GM21619 (cell line): ENCODE data around the gene NF1.
"Not testable (repeated sequence)": the region's sequence is repeated elsewhere in the genome, so short reads cannot be mapped to it uniquely, and the experiment has no call there.

Experiments used
- ATAC-seq: cut with Tn5 transposase; IDR thresholded peaks from one replicate; pipeline ENCODE4 v1.9.1; 2021; ENCODE audit not compliant: unreplicated experiment

NF1 gene

DNA sequence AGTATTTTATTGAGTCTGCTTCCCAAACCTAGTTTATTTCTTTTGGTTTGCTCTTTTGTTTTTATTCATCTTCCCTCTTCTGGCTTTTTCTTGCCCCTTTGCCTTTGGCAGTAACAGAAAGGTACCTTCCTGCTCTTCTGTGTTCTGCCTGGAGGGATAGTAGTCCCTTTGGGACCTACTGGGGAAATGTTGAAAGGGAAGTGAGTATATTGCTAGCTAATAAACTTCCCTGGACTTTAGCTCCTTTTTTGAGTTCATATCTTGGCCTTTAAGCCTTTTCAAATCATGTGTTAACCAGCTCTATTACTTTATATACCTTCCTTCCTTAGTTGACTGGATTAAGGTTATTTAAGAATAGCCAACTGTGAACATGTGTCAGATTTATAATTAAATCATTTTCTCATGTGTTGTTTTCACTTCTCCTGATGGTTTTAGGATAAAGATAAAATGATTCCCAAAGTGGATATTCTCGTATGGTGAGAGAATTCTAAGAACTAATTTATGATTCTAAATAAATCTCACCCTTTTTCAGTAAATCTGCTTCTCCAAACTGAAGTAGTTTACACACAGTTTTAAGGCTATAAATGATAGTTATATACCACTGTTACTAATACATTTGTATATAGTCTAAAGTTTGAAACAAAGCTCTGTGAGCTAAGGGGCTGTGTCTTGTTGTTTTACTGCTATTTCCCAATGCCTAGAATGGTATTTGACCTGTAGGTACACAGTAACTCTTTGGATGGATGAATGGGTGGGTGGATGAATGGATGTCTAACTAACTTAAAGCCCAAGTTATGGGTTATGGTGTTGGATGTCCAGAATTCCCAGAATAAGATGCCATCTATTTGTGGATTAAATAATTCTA lies 156.6 kb downstream of the NF1 start:
- no peak for ATAC-seq

DNA sequence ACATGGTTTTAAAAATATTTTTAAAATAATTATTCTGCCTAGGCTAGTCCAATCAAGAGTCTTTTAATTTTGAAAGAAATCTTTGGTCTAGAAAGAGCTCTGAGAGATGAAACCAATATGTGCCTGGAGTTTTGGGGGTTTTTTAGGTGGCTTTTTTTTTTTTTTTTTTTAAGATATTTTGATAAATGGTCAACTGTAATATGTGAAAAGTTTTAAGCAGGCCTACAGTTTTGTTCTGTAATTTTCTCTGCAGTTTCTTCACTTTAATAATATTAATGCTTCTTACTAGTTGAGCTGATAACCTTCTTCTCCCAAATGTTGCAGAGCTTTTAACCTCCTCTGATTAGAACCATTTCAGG lies 157.2 kb downstream of the NF1 start:
- no peak for ATAC-seq

DNA sequence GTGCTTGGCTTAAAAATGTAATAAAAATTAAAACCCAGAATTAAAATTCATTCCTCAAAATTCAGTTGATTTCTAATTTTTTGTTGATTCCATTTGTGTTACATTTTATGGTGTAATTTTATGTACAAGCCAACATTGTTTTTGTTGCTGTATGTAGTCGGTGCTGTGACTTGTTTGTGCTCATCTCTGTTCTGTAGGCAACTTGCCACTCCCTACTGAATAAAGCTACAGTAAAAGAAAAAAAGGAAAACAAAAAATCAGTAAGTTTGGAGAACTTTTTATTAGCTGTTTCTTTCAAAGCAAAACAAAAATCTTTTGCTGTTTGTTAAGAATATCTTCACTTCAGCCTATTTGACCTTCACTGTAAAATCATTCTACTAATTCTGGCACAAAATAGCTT lies 158.0 kb downstream of the NF1 start:
- no peak for ATAC-seq

DNA sequence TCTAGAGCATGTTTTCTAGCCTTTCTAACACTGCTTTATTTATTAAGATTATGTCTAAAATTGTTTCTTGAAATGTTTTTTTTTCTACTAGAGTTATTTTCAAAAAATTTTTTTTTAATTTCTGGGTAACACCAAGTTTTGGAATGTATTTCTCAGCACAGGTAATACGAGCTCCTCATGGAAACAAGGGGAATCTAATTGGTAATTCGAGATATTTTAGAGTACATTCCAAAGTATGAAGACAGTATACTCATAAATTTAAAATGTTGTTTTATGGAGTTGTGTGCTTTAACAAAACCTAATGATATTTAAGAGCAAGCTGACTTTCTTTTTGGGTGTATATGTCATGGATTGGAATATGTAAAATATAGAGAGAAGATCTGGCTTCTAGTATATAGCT lies 159.9 kb downstream of the NF1 start:
- ATAC-seq: no peak

DNA sequence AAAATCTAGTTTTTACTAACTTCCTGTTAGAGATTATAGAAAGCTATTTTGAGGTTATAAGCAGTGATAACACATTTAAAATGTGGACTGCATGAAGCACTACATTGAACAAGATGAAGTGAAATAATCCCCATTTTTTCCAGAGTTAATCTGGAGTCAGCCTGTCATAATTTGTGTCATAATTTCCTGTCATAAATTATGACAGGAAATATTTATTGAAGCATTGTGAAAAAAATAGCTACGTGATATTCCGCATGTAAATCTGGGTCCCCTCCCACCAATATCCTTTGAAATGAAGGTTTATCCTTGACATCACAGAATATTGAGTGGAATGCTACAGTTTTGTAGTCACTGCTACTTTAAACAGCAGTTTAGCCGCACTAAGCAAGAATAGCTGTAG lies 162.2 kb downstream of the NF1 start:
- ATAC-seq: no peak

DNA sequence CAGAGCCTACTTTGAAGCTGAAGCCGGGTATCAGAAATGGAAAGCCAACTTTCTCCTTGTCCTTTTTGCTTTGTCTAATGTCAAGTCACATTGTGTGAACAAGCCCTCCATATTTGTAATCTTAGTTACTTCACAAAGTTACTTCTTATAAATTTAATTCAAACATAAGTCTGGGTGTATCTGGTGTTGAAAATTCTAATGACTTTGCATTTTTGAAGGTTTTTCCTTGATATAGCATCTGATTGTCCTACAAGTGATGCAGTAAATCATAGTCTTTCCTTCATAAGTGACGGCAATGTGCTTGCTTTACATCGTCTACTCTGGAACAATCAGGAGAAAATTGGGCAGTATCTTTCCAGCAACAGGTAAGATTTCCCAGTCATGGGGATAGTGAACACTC lies 165.4 kb downstream of the NF1 start:
- ATAC-seq: no peak

DNA sequence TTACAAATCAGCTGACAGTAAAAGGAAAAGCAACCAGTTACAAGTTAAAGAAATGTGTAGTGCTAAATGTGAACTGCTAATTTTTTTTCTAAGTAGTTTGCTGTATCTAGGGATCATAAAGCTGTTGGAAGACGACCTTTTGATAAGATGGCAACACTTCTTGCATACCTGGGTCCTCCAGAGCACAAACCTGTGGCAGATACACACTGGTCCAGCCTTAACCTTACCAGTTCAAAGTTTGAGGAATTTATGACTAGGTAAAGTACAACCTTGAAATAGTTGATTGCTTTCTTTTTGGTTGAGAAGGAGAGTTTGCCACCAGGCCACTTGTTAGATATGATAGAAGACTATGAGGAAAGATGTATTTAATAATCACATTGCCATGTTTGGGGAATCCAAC lies 166.8 kb downstream of the NF1 start:
- ATAC-seq: no peak

DNA sequence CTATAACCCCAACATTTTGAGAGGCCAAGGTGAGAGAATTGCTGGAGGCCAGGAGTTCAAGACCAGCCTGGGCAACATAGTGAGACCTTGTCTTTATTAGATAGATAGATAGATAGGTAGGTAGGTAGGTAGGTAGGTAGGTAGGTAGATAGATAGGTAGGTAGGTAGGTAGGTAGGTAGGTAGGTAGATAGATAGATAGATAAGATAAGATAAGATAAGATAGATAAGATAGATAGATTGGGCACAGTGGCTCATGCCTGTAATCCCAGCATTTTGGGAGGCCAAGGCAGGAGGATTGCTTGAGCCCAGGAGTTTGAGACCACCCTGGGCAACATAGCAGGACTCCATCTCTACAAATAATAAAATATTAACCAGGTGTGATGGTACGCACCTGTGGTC lies 168.1 kb downstream of the NF1 start:
- ATAC-seq: not testable (repeated sequence)

DNA sequence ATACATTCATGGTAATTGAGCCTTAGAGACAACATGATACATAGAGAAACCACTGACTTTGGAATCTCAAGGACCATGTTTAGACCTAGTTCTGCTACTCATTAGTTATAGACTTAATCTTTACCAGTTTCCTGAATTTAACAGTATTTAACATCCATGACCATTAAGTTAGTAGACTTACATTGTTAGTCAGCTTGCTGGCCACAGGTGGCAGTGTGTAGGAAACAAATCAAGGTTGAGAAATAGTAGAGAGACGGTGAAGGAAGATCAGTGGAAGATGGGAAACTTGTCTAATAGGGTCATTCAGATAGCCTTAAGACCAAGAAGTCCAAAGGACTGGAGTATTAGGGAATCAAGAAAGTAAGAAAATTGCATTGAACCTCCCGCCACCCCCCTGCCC lies 171.3 kb downstream of the NF1 start:
- ATAC-seq: no peak

DNA sequence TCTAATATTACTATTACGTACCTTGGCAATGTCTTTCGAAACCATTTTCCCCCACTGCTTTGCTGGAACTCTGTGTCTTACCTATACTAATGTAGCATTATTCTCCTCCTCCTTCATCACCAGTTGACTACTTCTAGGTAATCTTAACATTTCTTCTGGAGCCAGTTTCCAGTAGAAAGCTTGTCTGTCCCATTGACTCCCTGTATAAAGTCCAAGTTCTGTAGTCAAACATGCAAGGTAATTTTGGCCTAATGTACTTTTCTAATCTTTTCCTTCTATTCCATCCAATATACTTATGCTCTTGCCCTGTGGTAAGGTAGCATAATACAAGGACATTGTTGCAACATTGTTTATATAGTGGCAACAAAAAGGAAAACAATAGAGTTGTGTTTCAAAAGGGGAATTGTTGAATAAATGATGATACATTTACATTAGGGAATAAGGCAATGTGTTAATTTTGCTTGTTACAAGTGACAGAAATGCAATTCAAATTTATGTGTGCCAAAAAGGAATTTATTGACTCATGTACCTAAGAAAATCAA lies 174.3 kb downstream of the NF1 start:
- no peak for ATAC-seq

DNA sequence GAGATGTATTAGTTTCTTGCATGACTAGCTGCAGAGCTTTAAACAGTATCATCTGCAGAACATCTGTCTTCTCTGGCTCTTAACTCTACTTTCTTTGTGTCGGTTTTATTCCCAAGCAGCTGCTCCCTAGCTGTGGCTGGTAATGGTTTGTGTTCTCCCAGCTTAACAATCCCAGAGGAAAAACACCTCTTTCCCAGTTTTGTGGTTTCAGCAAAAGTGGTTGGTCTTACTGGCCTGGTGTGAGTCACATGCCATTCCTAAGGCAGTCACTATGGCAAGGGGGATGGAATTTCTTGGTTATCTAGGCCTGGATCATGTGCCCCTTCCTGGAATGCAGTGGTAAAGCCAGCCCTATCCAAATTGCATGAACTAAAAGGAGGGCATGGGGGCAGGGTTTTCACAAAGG lies 174.8 kb downstream of the NF1 start:
- no peak for ATAC-seq

DNA sequence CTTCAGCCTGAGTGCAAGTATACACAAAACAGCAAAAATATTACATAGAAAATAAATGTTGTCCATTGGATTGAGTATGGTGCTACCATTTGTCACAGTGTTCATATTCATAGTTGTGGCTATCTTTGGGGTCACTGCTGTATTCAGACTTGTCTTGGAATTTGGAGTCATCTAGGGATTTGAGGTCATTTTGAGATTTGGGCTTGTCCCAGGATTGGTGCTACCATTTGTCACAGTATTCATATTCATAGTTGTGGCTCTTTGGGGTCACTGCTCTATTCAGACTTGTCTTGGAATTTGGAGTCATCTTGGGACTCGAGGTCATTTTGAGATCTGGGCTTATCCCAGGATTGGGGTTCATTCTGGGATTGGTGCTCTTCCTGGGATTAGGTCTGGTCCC lies 177.5 kb downstream of the NF1 start:
- ATAC-seq: no peak

DNA sequence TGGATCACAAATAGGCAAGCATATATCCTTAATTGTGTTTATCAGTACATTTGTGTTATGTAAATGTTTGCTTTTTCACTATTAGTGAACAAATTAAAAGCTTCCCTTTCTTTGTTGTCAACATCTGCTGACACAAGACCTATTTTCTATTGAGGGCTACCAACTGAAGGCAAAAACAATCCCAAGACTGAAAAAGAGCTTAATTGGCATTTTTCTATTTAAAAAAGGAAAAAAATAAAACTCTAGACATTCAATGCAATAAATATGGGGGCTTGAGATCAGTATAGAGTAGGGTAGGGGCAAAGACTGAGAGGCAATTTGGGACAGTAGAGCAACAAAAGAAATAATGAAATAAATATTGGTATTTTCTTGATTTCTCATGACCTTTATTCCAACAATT lies 178.0 kb downstream of the NF1 start:
- no peak for ATAC-seq

DNA sequence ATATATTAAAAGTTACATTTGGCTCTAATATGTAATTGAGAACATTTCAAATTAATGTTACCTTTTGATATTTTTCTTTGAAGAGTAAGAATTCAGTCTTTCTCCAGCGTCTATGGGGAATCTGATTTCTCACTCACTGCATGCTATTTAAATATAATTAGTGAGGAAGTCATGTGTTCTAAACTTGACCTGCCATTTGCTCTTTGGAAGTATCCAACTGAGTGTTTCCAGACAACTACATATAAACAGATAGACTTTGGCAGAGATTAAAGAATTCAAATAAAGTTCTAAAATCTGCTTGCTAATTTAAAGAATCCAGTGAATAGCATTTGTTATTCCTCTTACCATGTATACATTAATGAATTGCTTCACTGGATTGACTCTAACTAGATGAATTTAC lies 178.7 kb downstream of the NF1 start:
- ATAC-seq: no peak

DNA sequence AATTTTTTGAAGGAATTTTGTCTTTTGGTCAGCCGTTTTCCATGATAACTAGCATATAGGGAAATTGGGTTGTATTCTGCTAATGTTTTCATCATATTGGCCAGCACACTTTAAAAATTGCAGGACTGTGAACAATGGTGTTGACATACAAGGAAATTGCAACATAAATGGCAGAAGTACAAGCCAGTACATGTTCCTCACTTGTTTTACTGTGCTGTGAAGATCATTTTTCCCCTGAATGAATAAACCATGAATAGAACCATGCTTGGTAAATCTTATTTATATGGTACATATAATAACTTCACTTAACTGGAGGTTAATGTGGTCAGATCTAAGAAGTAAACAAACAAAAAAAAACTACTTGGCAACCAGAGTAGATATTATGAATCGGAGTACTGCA lies 179.5 kb downstream of the NF1 start:
- ATAC-seq: no peak

DNA sequence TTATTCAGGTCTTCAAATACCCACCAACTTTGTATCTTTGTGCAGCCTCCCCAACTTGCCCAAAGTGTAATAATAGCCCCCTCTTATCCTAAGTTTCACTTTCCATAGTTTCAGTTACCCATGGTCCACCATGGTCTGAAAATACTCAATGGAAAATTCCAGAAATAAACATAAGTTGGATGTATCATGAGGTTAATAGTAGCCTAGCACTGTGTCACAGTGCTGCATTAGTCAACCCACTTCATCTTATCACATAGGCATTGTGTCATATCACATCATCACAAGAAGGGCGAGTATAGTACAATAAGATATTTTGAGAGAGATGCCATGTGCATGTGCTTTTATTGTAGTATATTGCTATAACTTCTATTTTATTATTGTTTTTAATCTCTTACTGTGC lies 180.3 kb downstream of the NF1 start:
- no peak for ATAC-seq

DNA sequence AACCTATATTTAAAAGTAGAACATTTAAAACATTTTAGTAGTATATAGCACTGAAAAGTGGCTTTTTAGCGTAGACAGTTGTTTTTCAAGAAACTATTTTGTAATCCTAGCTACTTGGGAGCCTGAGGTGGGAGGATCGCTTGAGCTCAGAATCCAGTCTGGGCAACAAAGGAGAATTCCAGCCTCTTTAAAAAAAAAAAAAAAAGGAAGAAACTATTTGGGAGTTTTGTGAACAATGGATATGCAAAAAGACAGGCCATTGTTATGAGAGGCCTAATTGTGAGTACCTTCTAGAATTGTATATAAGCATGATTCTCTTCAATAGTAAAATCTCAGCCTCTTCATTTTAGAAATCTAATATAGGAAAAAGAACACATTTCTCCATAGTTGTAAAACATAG lies 184.6 kb downstream of the NF1 start:
- no peak for ATAC-seq

DNA sequence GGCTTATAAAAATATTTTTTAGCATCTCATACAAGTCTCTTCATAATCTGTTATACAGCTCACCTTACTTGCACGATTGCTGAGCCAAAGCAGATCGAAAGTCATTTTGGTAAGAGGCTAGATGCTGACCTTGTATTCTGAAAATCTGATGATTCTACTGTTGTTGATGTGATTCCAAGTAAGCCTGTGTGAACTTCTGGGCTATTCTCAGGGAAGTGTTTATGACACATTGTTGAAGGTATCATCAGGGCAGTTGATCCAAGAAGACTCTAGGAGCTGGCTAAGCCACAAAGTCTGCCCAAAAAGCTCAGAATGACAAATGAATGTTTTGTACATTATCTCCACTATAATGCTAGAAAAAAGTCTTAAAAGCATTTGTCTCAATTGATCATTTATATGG lies 186.3 kb downstream of the NF1 start:
- ATAC-seq: no peak

DNA sequence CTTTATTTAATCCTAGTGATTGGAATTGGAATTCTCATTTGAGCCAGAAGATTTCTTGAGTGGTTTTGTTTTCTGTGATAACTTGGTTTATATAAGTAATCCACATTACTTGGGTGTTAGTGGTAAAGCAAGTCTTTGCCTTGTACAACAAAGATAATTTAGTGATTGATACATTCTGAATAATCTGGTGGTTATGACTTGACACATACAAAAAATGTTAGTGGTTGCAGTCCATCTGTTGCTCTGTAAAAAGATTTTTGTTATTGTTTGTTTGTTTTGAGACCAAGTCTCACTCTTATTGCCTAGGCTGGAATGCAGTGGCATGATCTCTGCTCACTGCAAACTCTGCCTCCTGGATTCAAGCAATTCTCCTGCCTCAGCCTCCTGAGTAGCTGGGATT lies 189.1 kb downstream of the NF1 start:
- ATAC-seq: no peak

DNA sequence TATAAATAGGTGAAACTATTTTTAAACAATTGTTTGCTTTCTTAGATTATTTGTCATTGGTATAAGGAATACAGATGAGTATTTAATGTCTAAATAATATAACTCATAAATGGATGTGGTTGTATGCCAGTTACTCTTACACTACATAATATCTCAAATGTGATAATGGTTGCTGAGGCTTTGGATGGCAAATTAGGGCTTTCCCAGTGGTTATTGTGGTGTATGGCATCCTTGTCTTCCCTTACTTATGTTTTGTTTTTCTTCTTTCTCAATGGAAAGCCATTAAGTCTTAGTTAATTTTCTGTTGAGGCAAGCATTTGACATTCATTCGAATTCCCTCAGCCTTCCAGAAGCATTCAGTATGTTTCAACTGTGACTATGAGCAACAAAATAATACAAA lies 191.8 kb downstream of the NF1 start:
- ATAC-seq: no peak

DNA sequence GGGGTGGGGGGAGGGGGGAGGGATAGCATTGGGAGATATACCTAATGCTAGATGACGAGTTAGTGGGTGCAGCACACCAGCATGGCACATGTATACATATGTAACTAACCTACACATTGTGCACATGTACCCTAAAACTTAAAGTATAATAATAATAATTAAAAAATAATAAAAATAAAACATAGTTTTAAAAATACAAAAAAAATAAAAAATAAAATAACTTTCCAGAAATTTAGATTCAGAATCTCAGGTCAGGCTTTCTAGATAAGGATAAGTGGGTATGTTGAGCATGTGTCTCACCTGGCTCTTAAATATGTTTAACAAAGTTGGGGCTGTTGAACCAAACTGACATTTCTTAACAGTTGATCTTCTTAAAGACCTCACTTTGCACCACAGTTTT lies 193.2 kb downstream of the NF1 start:
- not testable (repeated sequence) for ATAC-seq

DNA sequence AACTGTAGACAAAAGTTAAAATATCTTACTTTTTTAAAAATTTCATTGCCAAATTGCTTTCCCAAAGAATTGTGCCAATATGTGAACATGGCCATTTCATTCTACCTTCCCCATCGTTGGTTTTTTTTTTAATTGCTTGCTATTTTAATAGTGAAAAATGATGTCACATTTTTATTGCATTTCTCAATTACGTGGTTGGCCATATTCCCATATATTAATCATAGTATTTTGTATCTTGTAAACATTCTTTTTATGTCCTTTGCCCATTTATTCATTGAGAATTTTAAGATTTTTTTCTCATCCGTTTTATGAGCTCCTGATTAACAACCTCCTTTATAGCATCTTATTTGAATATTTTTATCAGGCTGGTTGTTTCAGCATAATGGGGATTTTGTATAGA lies 195.0 kb downstream of the NF1 start:
- no peak for ATAC-seq

DNA sequence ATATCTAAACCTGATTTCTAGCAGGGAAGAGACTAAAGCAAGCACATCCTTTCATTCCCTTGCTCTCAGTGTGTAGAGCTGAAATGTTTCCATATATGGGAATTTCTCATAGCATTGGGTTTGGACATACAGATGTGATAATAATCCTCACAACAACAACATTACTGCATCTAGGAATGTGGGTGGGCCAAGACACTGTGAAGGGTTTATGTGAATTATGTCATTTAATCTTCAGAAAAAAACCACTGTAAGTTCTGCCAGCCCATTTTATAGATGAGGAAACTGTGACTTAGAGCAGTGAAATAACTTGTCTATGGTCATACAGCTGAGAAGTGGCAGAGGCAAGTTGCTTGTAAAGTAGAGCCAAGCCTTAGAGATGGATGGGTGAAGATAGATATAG lies 197.0 kb downstream of the NF1 start:
- no peak for ATAC-seq
